Thyroid gland (tissue), 4 donors: ENCODE measurements around the gene EPYC.

Experiments used
- POLR2A ChIP-seq, 2 donors: fragments of 450-650 bp; IDR thresholded peaks; one replicate each; pipeline ENCODE4 v1.6.1; 2017; ENCODE audit warnings: antibody characterized with exemption in 2 of 2, mild to moderate bottlenecking in 2 of 2, moderate library complexity in 1 of 2
- TF ChIP-seq, protein P1 (sequence below), 6 experiments: fragments of 200-600 bp in 3 of 6; fragments of 450-650 bp in 3 of 6; sonication (generic) in 3 of 6; IDR thresholded peaks; one replicate each; pipeline ENCODE4 v1.5.1; 2016 to 2019; ENCODE audit warnings: antibody characterized with exemption in 6 of 6, mild to moderate bottlenecking in 2 of 6, inconsistent platforms in 1 of 6, moderate library complexity in 1 of 6

DNA sequence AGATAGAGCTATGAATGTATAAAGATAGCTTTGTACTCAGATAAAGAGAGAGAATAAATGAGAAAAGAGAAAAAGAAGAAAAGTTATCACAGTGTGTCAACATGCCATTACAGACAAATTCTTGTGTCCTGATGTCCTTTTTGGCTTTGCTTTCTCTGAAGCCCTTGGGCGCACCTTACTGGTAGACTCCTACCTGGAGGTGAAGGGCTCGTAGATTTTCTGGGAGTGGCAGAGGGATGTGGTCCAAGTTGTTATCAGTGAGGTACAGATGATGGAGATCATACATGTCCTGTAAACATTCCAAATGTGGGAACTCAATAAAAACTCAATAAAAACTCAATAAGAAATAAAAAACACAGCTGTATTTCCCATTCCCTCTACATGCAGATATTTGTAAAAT, 34.9 kb downstream of the EPYC start:
- no peak for TF ChIP-seq POLR2A (IDR thresholded peaks at IDR 0.05)
- TF ChIP-seq, protein P1, sequence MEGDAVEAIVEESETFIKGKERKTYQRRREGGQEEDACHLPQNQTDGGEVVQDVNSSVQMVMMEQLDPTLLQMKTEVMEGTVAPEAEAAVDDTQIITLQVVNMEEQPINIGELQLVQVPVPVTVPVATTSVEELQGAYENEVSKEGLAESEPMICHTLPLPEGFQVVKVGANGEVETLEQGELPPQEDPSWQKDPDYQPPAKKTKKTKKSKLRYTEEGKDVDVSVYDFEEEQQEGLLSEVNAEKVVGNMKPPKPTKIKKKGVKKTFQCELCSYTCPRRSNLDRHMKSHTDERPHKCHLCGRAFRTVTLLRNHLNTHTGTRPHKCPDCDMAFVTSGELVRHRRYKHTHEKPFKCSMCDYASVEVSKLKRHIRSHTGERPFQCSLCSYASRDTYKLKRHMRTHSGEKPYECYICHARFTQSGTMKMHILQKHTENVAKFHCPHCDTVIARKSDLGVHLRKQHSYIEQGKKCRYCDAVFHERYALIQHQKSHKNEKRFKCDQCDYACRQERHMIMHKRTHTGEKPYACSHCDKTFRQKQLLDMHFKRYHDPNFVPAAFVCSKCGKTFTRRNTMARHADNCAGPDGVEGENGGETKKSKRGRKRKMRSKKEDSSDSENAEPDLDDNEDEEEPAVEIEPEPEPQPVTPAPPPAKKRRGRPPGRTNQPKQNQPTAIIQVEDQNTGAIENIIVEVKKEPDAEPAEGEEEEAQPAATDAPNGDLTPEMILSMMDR (IDR thresholded peaks at IDR 0.05) = no peak
